Neutrophil (primary cell): ENCODE measurements around the gene SNPH.

ENCODE experiments used
- H3K27ac ChIP-seq: fragments of 200-600 bp; sonication (generic); 2 replicates; pipeline ENCODE4 v1.5.1; 2016; ENCODE audit warnings: mild to moderate bottlenecking, moderate library complexity
- H3K27me3 ChIP-seq: fragments of 200-600 bp; sonication (generic); 2 replicates; pipeline ENCODE4 v1.6.0; 2016; ENCODE audit warnings: mild to moderate bottlenecking
- H3K36me3 ChIP-seq: fragments of 200-600 bp; sonication (generic); 2 replicates; pipeline ENCODE4 v1.5.1; 2017
- H3K4me1 ChIP-seq, 2 experiments: fragments of 200-600 bp in 1 of 2; sonication (generic) in 1 of 2; 1 replicate in 1 of 2; 2 replicates in 1 of 2; pipeline versions ENCODE4 v1.5.1 to v1.6.1; 2013 to 2016; ENCODE audit warnings: low read depth in 1 of 2, low read length in 1 of 2, mild to moderate bottlenecking in 1 of 2, moderate library complexity in 1 of 2; ENCODE audit not compliant: control insufficient read depth in 1 of 2, insufficient read depth in 1 of 2
- H3K4me3 ChIP-seq, 2 experiments: fragments of 200-600 bp in 1 of 2; sonication (generic) in 1 of 2; 1 replicate in 1 of 2; 2 replicates in 1 of 2; pipeline ENCODE4 v1.5.1; 2013 to 2016; ENCODE audit warnings: low read depth in 1 of 2, low read length in 1 of 2, mild to moderate bottlenecking in 1 of 2, moderate library complexity in 1 of 2
- H3K9me3 ChIP-seq: fragments of 200-600 bp; sonication (generic); 2 replicates; pipeline ENCODE4 v1.5.1; 2016
- TF ChIP-seq, protein P1 (sequence below): fragments of 200-600 bp; sonication (generic); IDR thresholded peaks from 2 replicates; pipeline ENCODE4 v1.5.1; 2016; ENCODE audit warnings: antibody characterized with exemption

The SNPH gene

DNA sequence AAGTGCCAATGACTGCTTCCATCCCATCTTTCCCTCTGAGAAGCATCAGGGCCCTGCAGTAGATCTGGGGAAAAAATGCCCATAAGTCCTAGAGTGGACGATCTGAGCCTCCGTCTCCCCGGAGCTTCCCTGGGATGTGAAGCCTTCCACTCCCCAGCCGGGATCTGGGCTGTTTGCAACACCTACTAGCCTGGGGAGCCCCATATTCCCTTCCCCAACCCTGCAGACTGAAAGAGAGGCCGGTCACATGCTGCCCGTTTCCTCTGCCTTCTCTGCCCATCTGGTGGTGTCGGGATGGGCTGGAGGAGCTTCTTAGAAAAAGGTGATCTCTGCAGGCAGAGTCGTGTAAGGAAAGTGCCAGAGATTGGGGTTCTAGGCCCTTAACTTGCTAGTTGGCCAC, 1.1 kb downstream of the SNPH start:
- Histone ChIP-seq H3K9me3 (no peaks in the 10 kb centered on the region), H3K4me3 (no peak overlapping the region)

DNA sequence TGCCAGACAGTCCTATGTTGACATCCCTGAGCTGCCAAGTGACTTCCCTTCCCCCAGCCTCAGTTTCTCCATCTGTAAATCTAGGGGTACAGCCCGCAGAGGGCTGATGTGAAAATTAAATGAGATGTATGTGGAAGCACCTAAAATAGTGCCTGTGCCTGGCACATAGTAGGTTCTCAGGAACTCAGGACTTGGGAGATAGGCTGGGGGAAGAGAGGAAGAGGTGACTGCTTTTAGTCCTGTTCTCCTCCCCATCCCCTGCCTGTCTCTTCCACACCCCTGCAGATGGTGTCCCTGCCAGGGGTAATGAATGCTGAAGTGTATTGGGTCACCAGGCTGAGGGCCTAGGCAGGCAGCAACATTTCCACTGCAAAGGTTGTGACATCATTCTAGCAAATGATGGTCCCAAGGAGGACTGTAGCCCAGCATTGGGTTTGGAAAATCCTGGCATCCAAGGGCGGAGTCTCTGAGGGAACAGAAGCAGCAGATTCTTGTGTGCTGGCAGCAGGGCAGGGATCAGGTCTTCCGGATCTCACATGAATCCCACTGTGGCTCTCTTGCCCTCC, 1.8 kb downstream of the SNPH start:
- Histone ChIP-seq H3K4me3 (no peak overlapping the region), H3K27ac (no peak overlapping the region), H3K9me3 (no peaks in the 10 kb centered on the region), H3K36me3 (no peaks in the 10 kb centered on the region), H3K4me1 (peaks cover 0 to 4% of the 10 kb centered on the region in 2 experiments), H3K27me3 (peaks cover 62% of the 10 kb centered on the region)
- TF ChIP-seq, protein P1, sequence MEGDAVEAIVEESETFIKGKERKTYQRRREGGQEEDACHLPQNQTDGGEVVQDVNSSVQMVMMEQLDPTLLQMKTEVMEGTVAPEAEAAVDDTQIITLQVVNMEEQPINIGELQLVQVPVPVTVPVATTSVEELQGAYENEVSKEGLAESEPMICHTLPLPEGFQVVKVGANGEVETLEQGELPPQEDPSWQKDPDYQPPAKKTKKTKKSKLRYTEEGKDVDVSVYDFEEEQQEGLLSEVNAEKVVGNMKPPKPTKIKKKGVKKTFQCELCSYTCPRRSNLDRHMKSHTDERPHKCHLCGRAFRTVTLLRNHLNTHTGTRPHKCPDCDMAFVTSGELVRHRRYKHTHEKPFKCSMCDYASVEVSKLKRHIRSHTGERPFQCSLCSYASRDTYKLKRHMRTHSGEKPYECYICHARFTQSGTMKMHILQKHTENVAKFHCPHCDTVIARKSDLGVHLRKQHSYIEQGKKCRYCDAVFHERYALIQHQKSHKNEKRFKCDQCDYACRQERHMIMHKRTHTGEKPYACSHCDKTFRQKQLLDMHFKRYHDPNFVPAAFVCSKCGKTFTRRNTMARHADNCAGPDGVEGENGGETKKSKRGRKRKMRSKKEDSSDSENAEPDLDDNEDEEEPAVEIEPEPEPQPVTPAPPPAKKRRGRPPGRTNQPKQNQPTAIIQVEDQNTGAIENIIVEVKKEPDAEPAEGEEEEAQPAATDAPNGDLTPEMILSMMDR, result no peak

More for the DNA sequence above, 1.1 kb downstream of the SNPH start:
- H3K27ac ChIP-seq, result no peak overlapping the region
- peaks cover 70% of the 10 kb centered on the region for H3K27me3 ChIP-seq
- TF ChIP-seq, protein P1, result no peak
- H3K4me1 ChIP-seq, result peaks cover 0 to 4% of the 10 kb centered on the region in 2 experiments
- H3K36me3 ChIP-seq, result no peaks in the 10 kb centered on the region

DNA sequence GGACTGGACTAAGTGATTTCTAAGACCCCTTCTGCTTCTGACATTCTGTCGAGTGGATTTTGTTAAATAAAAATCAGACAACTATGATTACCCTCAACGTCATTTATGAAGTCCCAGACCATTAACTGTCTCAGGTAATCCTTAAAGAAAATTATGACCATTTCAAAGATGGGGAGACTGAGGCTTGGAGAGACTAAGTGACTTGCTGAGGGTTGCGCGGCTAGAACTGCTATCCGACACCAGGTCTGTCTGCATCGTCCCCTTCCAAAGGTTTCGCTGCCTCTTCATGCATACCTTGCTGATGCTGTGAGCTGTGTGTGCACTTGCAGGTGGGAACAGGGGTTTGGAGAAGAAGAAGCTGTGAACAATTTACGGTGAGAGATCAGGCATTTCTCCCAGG, 3.1 kb downstream of the SNPH start:
- no peaks in the 10 kb centered on the region for H3K9me3 ChIP-seq
- no peak overlapping the region for H3K27ac ChIP-seq
- H3K4me1 ChIP-seq, result peaks cover 0 to 4% of the 10 kb centered on the region in 2 experiments
- no peak overlapping the region for H3K4me3 ChIP-seq
- no peaks in the 10 kb centered on the region for H3K36me3 ChIP-seq
- H3K27me3 ChIP-seq, result peaks cover 49% of the 10 kb centered on the region
- TF ChIP-seq, protein P1, result no peak

DNA sequence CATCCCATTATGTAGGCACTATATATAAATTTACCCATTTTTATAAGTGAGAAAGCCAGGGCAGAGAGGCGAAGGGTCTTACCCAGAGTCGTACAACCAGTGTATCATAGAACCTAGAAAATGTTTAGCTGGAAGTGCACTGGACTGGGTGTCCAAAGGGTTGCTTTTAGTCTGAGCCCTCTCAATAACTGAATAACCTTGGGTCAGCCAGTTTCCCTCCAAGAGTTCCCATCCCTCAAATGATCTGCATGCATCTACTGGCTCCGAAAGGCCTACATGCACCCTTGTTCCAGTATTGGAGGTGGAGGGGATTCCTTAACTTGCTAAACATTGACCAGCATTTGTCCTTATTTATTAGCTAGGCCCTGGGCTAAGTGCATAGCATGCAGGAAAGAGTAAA, 3.8 kb downstream of the SNPH start:
- H3K9me3 ChIP-seq, result no peaks in the 10 kb centered on the region
- H3K27me3 ChIP-seq, result peaks cover 43% of the 10 kb centered on the region
- H3K4me3 ChIP-seq, result no peak overlapping the region
- H3K4me1 ChIP-seq, result peaks cover 0 to 4% of the 10 kb centered on the region in 2 experiments
- TF ChIP-seq, protein P1, result no peak
- H3K36me3 ChIP-seq, result no peaks in the 10 kb centered on the region
- H3K27ac ChIP-seq, result no peak overlapping the region

DNA sequence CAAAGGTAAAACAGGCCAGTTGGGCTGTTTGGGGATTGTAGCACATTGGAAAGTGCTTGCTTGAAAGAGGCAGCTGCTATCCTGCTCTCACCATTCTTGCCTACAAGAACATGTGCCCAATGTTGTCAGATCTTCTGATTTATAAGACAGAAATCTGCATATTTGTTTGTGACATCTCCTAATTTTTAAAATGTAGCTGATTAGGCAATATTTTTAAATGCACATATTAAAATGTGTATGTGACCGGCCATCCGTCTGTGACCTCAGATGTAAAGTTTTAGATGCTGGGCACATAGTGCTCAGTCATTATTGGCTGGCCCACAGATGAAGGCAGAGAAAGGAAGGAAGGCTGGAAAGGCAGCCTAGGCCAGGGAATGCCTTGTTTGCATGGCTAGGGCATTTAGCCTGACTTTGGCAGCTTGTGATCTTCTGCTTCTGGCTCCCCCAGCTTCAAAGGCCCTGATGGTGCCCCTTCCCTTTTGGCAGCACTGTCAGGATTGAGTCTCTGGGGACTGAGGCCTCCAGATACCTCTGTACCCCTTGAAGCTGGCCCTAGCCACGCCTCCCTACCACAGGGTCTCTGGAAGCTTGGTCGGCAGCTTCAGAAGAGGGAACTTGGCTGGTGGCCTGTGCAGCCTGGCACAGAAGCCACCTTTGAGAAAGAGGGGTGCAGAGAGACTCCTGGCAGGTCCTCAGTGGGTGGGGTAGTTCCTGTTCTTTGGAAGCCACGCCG, 6.4 kb downstream of the SNPH start:
- Histone ChIP-seq H3K9me3 (no peaks in the 10 kb centered on the region), H3K27me3 (peaks cover 16% of the 10 kb centered on the region), H3K4me1 (no peaks in the 10 kb centered on the region), H3K4me3 (no peak overlapping the region), H3K36me3 (no peaks in the 10 kb centered on the region), H3K27ac (no peak overlapping the region)
- TF ChIP-seq, protein P1, result no peak
